Activated CD4-positive, alpha-beta T cell treated with anti-CD3 and anti-CD28 coated beads, Interleukin-2, Interleukin-6, amounts not matched to agents 100 ng/mL and 50 ng/mL, durations not matched to agents 16 hours and 8 hours (primary cell): ENCODE results near the gene RAP1GAP2.
A peak's percentile ranks its signal among the peaks of the same experiment; 100 is the strongest.
"Not testable (repeated sequence)": the region's sequence is repeated elsewhere in the genome, so short reads cannot be mapped to it uniquely, and the experiment has no call there.

ENCODE experiments used
- DNase-seq: peaks from one replicate; pipeline ENCODE4 v3.0.0-alpha.2; 2020

RAP1GAP2 gene

DNA sequence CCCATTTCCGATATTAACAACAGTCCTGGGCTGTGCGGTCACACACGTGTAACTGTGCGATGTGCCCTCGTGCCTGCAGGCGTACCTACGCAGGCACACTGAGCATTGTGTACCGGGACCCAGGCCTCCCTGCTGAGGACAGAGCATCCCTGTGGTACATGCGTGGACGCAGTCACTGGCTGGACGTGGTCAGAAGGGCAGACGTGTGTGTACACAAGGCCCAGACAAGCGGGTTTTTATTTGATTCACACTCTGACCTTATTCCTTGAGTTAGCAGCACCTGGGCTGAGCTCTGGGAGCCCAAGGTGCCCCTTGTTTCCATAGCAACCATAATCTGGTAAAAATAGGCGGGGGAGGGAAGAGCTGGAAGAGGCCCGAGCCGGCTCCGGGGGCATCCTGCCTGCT is 19.5 kb downstream of the RAP1GAP2 start:
- DNase-seq: no peak

DNA sequence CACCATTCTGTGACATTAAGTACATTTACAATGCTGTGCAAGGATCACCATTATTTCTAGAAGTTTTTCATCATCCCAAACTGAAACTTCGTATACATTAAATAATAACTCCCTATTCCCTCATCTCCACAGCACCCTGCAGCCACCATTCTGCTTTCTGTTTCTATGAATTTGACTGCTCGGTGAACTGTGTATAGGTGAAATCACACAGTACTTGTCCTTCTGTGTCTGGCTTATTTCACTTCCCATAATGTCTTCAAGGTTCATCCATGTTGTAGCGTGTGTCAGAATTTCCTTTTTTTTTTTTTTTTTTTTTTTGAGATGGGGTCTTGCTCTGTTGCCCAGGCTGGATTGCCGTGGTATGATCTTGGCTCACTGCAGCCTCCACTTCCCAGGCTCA is 20.4 kb downstream of the RAP1GAP2 start:
- DNase-seq: no peak

DNA sequence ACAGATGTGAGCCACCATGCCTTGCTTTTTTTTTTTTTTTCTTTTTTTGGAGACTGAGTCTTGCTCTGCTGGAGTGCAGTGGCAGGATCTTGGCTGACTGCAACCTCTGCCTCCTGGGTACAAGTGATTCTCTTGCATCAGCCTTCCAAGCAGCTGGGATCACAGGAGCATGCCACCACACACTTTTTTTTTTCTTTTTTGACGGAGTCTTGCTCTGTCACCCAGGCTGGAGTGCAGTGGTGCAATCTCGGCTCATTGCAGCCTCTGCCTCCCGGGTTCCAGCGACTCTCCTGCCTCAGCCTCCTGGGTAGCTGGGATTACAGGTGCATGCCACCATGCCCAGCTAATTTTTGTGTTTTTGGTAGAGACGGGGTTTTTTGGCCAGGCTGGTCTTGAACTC is 23.1 kb downstream of the RAP1GAP2 start:
- DNase-seq: not testable (repeated sequence)

DNA sequence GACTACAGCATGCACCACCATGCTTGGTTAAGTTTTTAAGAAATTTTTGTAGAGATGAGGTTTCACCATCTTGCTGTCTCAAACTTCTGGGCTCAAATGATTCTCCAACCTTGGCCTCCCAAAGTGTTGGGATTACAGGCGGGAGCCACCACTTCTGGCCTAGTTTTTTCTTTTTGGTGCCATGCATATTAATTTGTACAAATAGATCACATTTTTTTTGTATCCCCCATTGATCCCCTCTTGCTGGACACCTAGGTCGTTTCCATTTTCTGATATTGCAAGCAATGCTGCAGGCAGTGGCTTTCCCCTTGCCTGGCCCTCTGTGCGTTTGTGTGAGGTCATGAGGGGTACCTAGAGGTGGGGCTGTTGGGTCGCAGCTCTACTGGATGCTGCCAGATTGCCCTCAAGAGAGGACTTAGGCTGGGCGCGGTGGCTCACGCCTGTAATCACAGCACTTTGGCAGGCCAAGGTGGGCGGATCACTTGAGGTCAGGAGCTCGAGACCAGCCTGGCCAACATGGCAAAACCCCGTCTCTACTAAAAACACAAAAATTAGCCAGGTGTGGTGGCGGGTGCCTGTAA is 23.8 kb downstream of the RAP1GAP2 start:
- no peak for DNase-seq

DNA sequence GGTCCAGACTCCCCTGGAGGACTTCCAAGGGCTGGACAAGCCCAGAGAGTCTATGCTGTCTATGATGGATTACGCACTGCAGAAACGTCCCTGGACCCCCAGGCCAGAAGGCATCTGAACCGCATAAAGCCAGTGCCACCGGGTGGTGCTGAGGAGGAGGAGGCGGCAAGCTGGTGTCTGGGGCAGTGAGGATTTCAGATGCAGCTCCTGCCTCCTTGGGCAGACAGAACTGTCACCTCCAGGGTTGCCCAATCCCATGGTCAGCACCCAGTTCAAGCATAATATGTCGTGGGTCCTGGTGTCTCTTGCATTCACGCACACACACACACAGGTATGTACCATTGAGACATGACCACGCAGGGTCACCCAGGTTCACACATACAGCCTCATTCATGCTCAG is 25.6 kb downstream of the RAP1GAP2 start:
- no peak for DNase-seq

DNA sequence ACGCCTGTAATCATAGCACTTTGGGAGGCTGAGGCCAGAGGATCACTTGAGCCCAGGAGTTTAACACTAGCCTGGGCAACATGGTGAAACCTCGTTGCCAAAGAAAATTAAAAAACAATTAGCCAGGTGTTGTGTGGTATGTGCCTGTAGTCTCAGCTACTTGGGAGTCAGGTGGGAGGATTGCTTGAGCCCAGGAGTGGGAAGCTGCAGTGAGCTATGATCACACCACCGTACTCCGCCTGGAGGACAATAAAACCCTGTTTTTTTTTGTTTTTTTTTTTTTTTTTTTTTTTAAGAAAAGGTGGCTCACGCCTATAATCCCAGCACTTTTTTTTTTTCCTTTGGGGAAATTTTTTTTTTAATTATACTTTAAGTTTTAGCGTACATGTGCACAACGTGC is 26.1 kb downstream of the RAP1GAP2 start:
- no peak for DNase-seq

DNA sequence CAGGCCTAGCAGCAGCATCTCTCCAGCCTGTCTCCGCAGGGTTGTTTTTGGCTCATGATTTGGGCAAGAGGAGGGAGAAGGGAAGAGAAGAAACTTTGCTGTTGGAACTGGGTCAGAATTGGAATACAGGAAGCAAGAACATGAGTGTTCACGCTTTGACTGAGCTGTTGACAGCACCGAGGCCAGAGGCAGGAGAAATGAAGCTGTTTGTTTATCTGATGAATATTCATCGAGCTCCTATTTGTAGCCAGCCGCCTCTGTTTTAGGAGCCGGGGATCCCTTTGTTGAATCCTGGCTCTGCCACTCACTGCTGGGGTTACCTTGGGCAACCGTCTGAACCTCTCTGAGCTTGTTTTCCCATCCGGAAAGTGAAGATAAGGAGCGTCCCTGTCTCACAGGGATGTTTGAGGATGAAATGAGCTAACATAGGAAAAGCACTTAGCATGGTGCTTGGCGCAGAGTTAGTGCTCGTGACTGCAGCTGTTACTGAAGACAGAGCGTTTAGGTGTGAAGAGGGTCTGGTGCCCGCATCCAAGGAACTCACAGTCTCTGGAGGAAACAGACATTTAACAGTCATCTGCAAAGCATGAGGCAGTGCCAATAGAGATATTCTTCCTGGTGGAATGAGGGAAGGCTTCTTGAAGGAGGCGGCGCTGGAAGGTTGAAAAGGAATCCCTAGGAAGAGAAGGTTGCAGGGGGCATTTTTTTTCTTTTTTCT is 29.2 kb downstream of the RAP1GAP2 start:
- no peak for DNase-seq

DNA sequence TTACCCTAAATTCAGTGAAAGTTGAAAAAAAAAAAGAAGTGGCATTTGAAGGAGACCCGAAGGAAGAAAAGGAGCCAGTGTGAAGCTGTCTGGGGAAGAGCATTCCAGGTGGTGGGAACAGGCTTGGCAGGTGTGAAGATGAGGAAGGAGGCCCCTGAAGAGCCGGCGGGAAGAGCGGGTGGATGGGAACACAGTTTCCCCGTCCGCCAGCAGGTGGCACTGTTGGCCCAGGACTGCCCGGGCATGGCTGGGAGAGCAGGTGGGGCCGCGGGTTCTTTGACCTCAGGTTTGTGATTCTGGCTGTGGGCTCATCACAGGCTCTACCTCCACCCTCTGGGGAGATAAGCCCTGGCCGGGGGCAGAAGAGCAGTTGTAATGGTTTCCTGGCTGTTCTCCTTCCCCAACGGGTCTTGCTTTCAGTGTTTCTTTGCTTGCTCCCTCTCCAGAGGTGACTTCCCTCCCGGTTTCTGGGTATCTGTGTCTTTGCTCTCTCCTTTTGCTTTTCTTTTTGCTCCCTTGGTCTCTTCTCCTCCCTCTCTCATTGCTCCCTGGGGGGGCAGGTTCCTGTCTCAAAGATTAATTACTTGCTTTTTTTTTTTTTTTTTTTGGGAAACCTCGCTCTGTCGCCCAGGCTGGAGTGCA is 32.3 kb downstream of the RAP1GAP2 start:
- DNase-seq: peak; percentile 81

DNA sequence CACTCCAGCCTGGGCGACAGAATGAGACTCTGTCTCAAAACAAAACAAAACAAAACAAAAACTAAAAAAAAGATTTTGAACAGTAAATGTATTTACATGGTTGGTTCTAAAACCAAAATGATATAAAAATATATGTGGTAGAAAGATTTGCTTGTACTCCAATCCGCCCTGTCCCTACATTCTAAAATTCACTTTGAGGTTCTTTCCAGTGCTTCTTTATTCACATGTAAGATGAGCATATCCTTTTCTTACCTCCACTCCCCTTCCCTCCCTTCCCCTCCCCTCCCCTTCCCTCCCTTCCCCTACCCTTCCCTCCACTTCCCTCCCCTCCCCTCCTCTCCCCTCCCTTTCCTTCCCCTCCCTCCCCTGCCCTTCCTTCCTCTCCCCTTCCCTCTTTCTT is 34.4 kb downstream of the RAP1GAP2 start:
- DNase-seq: no peak

DNA sequence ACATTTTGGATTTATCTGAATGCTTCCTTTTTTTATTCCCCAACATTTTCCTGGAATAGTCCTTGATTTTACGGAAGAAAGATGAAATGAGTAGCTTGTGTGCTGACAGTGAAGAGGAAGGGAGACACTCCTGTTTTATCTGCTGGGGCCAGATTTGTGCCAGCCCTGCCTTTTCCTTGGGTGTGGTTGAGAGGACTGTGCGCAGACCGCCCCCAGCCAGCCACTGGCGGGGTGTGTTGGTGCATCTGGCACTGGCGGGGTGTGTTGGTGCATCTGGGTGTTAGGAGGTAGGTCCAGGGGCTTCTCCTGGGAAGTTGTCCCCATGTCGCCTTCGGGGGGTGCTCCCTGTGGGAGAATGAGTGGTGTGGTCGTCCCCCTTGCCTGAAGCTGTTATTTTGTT is 39.5 kb downstream of the RAP1GAP2 start:
- no peak for DNase-seq

DNA sequence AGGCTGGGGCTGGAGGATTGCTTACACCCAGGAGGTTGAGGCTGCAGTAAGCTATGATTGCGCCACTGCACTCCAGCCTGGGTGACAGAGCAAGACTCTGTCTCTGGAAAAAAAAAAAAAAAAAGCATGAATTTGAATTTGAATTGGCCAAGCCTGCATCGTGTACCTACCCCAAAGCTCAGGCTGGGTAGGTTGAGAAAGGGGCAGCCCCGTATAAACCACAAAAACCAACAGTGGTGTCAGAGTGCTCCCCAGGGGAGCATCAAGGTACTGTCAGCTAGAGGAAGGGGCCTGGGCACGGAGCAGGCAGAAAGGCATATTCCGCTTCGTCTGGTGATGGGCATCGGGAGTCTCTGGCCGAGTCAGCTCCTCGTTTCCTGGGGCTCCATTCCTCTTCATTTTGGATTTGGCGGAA is 40.9 kb downstream of the RAP1GAP2 start:
- DNase-seq: peak; percentile 52

DNA sequence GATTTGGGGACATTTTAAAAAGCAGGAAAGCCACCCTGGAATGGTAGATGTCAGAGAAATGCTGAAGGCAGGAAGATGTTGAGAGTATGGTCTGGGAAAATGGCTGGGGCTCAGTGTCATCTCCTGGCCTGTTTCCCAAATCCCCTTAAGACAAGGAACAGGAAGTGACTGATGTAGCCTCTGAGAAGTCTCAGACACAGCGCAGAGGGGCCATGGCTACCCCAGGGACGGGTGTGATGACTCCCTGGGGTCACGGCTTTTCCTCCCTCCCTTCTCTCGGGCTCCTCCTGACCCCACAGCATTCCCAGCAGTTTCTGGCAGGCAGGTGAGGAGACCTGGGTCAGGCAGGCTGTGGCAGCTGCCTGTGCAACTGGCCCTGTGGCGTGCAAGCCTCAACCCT is 45.4 kb downstream of the RAP1GAP2 start:
- DNase-seq: no peak

DNA sequence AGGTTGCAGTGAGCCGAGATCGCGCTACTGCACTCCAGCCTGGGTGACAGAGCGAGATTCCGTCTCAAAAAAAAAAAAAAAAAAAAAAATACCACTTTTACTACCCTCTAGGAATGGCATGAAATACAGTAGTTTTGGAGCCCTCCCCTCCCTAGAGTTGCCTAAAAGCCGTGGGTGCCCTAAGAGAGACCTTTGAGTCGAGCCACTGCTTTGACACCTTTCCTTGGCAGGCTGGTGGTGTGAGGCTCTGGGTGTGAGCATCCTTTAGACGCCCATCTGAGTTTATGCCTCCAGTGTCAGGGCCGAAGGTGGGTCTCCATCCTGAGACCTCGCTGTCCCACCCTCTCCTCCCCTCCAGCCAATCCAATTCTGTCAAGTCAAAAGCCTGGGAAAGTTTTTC is 46.2 kb downstream of the RAP1GAP2 start:
- no peak for DNase-seq

DNA sequence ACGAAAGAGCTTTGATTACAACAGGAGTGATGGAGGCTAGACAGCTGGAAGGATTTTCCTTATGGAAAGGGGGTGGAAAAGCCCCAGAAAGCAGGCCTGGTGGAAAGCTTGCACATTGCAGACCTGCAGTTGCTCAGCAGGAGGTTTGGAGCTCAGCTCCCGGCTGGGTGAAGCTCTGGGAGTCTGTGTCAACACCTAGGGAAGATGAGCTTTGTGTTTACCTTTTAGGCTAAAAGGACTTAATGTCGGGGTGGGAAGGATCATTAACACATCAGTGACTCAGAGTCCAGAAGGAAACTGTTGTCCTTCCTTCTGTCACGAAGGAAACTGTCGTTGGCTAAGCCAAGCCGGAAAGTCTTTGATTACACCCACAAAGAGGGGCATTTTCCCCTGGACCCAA is 48.2 kb downstream of the RAP1GAP2 start:
- DNase-seq: no peak

DNA sequence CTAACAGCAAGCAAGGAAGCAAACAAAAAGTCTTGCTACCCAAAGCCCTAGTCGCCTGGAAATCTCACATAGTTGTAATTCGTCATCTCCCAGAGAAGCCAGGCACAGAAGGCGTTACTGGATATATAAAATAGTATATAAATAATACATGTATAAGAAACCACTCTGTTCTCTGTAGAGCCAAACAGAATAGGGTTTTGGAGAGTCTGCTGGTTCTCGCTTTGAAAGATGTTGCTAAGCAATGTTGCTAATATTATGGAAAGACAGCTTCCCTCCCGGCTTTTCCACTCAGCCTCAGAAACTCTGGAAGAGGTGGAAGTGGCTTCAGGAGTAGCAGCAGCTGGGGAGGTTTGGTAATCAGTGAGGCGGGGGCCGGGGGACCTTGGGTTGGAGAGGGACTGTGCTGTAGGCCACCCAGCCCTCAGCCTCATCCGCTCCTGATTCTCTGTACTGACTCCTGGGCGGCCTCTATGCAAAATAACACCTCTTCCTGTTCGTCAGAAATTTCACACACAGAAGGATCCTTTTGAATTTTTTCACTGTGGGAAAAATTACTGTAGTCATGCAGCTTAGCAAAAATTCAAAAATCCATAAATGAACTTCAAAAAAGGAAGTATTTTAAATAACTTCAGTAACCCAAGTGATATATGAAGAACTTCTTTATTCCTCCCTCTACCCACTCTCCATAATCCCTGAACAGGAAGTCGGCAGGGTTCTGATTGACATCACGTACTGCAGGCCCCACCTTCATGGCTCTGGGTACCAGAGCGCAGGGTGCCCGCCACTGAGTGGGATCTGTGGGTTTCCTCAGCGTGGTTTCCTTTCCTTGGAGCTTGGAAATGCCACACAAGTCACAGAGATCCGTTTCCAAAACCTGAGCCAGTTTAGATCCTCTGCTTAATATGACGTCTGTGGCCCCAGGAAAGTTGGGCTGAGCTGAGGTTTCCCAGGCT is 51.4 kb downstream of the RAP1GAP2 start:
- DNase-seq: no peak

DNA sequence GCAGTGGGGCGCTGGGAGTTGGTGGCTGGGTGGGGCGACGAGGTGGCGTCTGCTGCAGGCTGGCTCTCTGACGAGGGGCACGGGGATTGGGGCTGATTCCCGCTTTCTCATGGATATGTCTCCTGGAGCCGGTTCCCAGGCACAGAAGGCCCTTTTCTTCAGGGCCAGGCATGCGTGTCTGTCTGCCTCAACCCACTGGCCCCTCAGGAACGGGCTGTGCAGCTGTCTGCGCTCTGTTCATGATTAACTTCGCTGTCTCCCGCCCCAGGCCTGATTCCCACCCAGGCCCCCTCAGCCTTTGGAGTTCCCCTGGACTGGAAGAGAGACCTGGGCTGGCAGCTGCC is 53.1 kb downstream of the RAP1GAP2 start:
- DNase-seq: no peak

DNA sequence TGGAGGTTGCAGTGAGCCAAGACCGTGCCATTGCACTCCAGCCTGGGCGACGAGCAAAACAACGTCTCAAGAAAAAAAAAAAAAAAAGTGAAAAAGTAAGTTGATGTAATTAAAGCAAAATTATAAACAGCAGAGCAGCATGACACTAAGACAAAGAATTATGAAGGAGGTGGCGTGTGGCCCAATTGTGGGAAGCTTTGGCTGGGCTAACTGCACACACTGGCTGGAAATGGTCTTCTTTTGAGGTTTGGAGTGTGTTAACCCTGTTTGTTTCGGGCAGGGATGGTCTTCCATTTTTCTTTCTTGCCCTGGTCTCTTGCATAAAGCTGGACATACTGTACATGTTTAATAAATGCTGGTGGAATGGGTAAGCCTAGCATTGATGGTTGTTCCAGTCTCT is 54.8 kb downstream of the RAP1GAP2 start:
- DNase-seq: no peak

DNA sequence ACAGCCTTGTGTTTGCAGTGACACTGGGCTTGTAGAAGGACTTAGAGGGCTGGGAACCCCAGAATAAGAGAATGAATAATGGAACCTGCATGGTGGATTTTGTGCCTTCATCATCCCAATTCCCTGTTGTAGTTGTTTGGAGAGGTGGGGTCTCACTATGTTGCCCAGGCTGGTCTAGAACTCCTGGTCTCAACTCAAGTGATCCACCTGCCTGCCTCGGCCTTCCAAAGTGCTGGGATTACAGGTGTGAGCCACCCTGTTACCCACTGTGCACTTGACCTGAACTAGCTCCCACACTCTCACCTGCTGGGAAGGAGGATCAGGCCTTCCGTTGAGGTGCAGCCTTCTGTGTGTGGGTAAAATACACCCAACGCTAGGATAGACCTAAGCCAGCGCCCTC is 55.4 kb downstream of the RAP1GAP2 start:
- no peak for DNase-seq

DNA sequence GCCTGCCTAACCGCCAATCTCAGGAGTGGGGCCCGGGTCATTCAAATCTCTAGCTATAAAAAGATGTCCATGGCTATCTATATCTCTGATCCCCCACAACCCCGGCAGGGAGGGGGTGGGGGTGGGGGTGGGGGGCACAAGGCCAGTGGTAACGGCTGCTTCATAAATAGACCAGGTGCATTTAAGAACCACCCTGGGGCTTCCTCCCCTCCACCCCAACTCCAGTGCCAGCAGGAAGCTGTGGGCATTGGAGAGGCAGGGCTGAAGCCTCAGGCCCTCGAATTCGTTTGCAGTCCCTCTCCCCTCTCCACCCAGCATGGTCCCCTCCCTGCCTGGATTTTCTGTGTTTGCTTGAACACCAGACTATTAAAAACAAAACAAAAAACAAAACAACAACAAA is 56.0 kb downstream of the RAP1GAP2 start:
- no peak for DNase-seq

DNA sequence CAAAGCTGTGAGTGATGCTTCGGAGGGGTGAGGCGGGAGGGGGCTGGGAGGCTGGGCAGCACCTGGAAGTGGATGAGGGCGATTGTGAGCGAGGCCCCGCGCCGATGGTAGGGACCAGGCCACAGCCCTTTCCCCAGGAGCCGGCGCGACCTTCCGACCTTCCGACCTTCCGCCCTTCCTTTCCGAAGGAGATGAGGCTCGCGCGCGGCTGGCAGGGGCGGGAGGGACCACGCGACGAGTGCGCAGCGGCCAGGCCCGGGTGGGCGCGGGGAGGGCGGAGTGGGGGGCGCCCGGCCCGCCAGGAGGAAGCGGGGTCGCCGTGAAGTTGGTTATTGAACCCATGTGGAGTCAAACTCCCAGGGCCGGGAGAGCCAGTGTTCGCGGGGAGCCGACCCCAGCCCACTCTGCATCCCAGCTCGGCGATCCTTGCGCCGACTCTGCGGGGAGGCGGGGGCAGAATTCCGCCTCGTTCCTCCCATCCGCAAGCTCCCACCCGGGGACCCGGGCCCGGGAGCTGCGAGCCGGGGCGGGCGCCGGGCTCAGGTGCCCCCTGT is 56.6 kb downstream of the RAP1GAP2 start:
- no peak for DNase-seq

DNA sequence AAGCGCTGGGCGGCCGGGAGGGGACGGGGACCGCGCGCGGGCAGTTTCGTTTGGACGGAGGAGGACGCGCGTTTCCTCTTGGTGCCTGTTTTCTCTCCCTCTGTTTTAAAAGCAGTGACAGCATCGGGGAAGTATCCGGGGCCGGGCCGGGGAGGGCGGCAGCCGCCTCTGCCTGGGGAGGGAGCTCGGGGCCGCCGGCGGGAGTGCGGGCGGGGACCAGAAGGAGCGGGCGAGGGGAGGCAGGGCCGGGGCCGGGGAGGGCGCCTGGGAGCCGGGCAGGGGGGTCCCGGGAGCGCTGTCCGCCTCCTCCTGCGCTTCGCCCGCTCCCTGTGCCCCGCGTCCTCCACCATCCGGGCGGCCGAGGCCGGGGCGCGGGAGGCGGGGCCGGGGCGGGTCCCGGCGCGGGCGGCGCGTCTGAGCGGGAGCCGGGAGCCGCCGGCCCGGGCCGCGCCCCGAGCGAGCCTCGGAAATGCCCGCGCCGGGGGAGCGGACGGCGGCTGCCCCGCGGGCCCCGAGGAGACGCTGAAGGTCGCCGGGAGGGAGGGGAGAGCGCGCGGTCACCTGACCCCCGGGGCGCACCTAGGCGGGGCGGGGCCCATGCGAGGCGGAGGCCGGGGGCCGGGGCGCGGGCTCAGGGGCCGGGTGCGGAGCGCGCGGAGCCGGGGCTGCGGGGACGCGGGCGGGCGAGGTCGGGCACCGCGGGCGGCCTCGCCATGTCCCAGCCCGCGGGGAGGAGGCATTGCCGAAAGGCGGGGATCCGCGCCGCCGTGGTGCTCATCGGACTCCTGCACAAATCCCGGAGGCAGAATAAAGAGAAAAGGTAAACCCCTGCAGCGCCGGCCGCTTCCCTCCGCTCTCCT is 57.3 kb downstream of the RAP1GAP2 start:
- no peak for DNase-seq
